Kidney (tissue), 14 donors: ENCODE results near the gene SMAD3. TPM values are rescaled to one million over a fixed set of nuclear protein-coding genes. Genes with fewer than 3 reads are reported as not detected.

Experiments used
- DNase-seq, 5 donors: peaks; one replicate each; pipeline ENCODE4 v3.0.0-alpha.2; 2013 to 2020
- FAIRE-seq: peaks from 2 replicates; lab custom pipeline; 2012; peaks lifted over from hg19 to GRCh38; lab: Jason Lieb, UNC
- H3K27ac ChIP-seq, 2 donors: one replicate each; pipeline ENCODE4 v1.7.0; 2013; ENCODE audit warnings: low read depth in 2 of 2, low read length in 2 of 2, inconsistent platforms in 1 of 2
- H3K27me3 ChIP-seq: one replicate; pipeline ENCODE4 v1.7.1; 2013; ENCODE audit warnings: low read length, inconsistent platforms; ENCODE audit not compliant: control insufficient read depth, insufficient read depth
- H3K36me3 ChIP-seq, 3 donors: one replicate each; pipeline versions ENCODE4 v1.7.0 to v1.7.1; 2013; ENCODE audit warnings: low read length in 3 of 3, control low read depth in 1 of 3, inconsistent platforms in 1 of 3; ENCODE audit not compliant: insufficient read depth in 3 of 3, control insufficient read depth in 2 of 3
- H3K4me1 ChIP-seq, 3 donors: one replicate each; pipeline versions ENCODE4 v1.7.0 to v1.7.1; 2013; ENCODE audit warnings: low read length in 3 of 3, inconsistent platforms in 1 of 3, low read depth in 1 of 3; ENCODE audit not compliant: control insufficient read depth in 2 of 3, insufficient read depth in 2 of 3
- H3K4me3 ChIP-seq, 3 donors: one replicate each; pipeline versions ENCODE4 v1.7.0 to v1.8.1; 2013; ENCODE audit warnings: low read length in 3 of 3, control low read depth in 1 of 3, inconsistent platforms in 1 of 3
- H3K9ac ChIP-seq, 3 donors: one replicate each; pipeline versions ENCODE4 v1.7.0 to v1.7.1; 2013; ENCODE audit warnings: low read length in 3 of 3, control low read depth in 1 of 3, inconsistent platforms in 1 of 3
- H3K9me3 ChIP-seq, 3 donors: one replicate each; pipeline versions ENCODE4 v1.7.0 to v1.7.1; 2013; ENCODE audit warnings: low read length in 3 of 3, control low read depth in 1 of 3, inconsistent platforms in 1 of 3; ENCODE audit not compliant: control insufficient read depth in 2 of 3, insufficient read depth in 1 of 3
- intact Hi-C: fragments of 100-400 bp; cut with DNase I; formaldehyde crosslinking; loops from one replicate; pipeline ENCODE4 v1.11.1; 2022
- polyA plus RNA-seq: library from polyadenylated mRNA; stranded (reverse); fragments of 350-450 nt; fragmentation: Illumina TruSeq; extraction: RNeasy Lipid Tissue Mini Kit (QIAGEN cat#74804); gene quantifications from one replicate; pipeline ENCODE4 v1.2.3, GENCODE V29; 2014; ENCODE audit warnings: low read depth, low replicate concordance; ENCODE audit not compliant: insufficient read depth
- total RNA-seq: library from RNA; stranded (reverse); fragmentation: NEBNext Ultra II Directional; extraction: Animal tissue kit (Norgen Biotek cat#: 25700); gene quantifications from one replicate; pipeline ENCODE4 v1.2.1, GENCODE V29; 2021
- TF ChIP-seq, protein P1 (sequence below): IDR thresholded peaks from 3 replicates; pipeline ENCODE4 v1.5.1; 2012; ENCODE audit warnings: mild to moderate bottlenecking, moderate library complexity, borderline replicate concordance; ENCODE audit not compliant: insufficient read depth; ENCODE audit errors: extremely low read depth
- donor health status: control.
- donor health status: control.
- donor health status: control.
- donor health status: control.
- donor health status: control.
- donor health status: DM: yes; HTN: yes; CAD: no.
- donor health status: Normal renal cell carcinoma (clear cell type).

SMAD3 gene
- total and polyA plus RNA-seq, 2 donors from 2014 or later: 10.1 to 58.2 TPM

DNA sequence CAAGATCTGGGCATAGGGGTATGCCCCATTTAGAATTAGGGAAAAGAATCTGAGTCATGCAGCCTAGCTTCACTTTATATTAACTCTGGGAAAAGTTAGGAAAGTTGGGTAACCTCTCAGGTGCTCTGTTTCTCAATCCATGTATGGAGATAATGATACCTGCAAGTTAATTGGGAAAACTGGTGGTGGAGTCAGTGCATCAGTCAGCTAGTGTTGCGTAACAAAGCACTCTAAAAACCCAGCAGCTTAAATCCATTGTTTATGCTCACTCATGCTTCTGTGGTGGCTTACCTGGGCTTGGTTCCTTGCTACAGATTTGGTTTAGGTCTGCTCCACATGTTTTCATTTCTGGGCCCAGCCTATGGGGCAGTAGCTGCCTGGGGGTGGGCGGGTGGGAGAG lies 91.0 kb downstream of the SMAD3 start:
- peaks cover 0 to 7% (median 7%) of the 10 kb centered on the region in 3 donors for H3K4me1 ChIP-seq
- intact Hi-C loops: no loop called here
- TF ChIP-seq, protein P1, sequence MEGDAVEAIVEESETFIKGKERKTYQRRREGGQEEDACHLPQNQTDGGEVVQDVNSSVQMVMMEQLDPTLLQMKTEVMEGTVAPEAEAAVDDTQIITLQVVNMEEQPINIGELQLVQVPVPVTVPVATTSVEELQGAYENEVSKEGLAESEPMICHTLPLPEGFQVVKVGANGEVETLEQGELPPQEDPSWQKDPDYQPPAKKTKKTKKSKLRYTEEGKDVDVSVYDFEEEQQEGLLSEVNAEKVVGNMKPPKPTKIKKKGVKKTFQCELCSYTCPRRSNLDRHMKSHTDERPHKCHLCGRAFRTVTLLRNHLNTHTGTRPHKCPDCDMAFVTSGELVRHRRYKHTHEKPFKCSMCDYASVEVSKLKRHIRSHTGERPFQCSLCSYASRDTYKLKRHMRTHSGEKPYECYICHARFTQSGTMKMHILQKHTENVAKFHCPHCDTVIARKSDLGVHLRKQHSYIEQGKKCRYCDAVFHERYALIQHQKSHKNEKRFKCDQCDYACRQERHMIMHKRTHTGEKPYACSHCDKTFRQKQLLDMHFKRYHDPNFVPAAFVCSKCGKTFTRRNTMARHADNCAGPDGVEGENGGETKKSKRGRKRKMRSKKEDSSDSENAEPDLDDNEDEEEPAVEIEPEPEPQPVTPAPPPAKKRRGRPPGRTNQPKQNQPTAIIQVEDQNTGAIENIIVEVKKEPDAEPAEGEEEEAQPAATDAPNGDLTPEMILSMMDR: no peak

DNA sequence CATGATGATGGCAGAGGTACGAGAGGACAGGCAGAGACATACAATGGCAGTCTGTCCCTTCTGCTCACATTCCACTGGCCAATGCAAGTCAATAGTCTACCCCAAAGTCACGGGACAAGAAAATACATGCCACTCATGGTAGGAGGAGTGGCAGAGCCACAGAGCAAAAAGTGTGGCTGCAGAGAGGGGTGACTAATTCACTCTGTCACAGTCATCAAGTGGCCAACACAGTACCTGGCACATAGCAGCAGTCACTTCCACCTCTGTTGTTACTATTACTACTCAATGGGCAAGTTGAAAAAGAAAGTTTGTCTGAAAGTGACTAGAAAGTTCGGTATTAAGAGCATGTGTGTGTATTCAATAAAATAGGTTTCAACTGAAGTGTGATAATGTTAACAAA lies 91.4 kb downstream of the SMAD3 start:
- H3K4me1 ChIP-seq: peaks cover 0 to 11% (median 7%) of the 10 kb centered on the region in 3 donors
- no peaks in the 10 kb centered on the region for H3K27me3 ChIP-seq
- H3K9me3 ChIP-seq: no peaks in the 10 kb centered on the region
- no peak overlapping the region for H3K27ac ChIP-seq
- no peak overlapping the region for H3K9ac ChIP-seq
- TF ChIP-seq, protein P1: no peak
- no peaks in the 10 kb centered on the region for H3K36me3 ChIP-seq
- H3K4me3 ChIP-seq: no peak overlapping the region
- DNase-seq (no peak), FAIRE-seq (no peak)
- intact Hi-C loops: no loop called here

More for the DNA sequence above, 91.0 kb downstream of the SMAD3 start:
- H3K4me3 ChIP-seq: no peak overlapping the region
- H3K27me3 ChIP-seq: no peaks in the 10 kb centered on the region
- DNase-seq: no peak
- H3K9ac ChIP-seq: no peak overlapping the region
- H3K9me3 ChIP-seq: no peaks in the 10 kb centered on the region
- H3K27ac ChIP-seq: no peak overlapping the region
- FAIRE-seq: no peak
- no peaks in the 10 kb centered on the region for H3K36me3 ChIP-seq

DNA sequence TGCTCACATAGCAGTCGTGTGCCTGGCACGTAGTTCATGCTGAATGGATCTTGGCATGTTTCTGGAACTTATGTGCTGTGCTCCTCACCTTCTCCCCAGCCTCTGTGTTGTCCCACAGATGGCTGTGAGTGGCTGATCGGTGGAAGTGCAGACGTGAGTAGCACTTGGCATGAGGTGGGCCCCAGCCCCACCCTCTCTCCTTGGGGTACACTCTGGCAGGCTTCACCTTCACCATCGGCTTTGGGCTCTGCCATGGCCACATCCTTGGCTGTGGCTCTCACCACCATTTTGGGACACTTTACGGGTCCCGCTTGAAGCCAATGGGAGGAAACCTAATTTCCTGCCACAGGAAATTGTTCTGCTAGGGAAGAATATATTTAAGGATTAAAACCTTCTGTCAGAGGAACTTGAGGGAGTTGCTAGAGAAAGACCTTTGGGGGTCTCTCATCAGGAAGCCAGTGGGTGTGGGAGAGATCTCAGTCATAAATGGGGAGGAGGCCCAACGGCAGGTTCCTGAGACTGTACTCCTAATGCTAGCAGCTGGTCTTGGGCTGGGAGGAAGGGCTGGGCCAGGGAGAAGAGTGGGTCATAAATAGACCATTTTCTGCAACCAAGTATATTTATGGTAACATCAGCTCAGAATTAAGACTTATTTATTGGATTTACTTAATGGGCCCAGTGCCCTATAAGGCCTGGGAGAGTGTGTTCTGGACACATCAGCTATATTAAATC lies 92.3 kb downstream of the SMAD3 start:
- Histone ChIP-seq H3K4me3 (no peak overlapping the region), H3K27me3 (no peaks in the 10 kb centered on the region), H3K9me3 (no peaks in the 10 kb centered on the region), H3K27ac (no peak overlapping the region), H3K36me3 (no peaks in the 10 kb centered on the region), H3K9ac (no peak overlapping the region), H3K4me1 (peaks cover 0 to 13% (median 7%) of the 10 kb centered on the region in 3 donors)
- FAIRE-seq (no peak), DNase-seq (peak in 1 of 5 donors; percentile 67)
- intact Hi-C loops: no loop called here
- TF ChIP-seq, protein P1: no peak
